ENCODE results near the gene DNM3. TPM values are rescaled to one million over a fixed set of nuclear protein-coding genes. Genes with fewer than 3 reads are reported as not detected.

DNM3 gene
- total and polyA plus RNA-seq, 2 donors (not counting 1 experiment from before 2014, with no cell fraction given), result 1.0 to 1.3 TPM

- no peak overlapping the region for H3K9ac ChIP-seq (ENCODE audit: low read length)
- no peaks in the 10 kb centered on the region for H3K27me3 ChIP-seq (replicated peaks in 1 of 4; ENCODE audit: control extremely low read depth in 1 of 4, control insufficient read depth in 3 of 4, insufficient read depth in 4 of 4, low read length in 3 of 4)
- H3K27ac Mint-ChIP-seq, result no peak overlapping the region
- no peaks in the 10 kb centered on the region for H3K4me1 ChIP-seq (ENCODE audit: control insufficient read depth in 2 of 2, insufficient read depth in 2 of 2, low read length in 2 of 2)
- no CpG with 5 or more reads among the region's 2 CpGs for WGBS (ENCODE audit: insufficient coverage)
- no peak overlapping the region for H3K4me3 ChIP-seq (ENCODE audit: control extremely low read depth in 1 of 5, extremely low read depth in 1 of 5, insufficient read depth in 1 of 5, low read depth in 2 of 5, low read length in 4 of 5)
- intact Hi-C loops (cut with micrococcal nuclease), result no loop called here
- H3K36me3 ChIP-seq (replicated peaks in 1 of 2; ENCODE audit: control extremely low read depth in 1 of 2, control insufficient read depth in 1 of 2, extremely low read depth in 1 of 2, insufficient read depth in 2 of 2, low read length in 1 of 2), result no peaks in the 10 kb centered on the region
- no peak overlapping the region for H3K4me2 ChIP-seq (replicated peaks; ENCODE audit: low read depth, low read length, poor library complexity, severe bottlenecking)
- CTCF ChIA-PET, result interaction anchor here (1.4 kb wide), 1 partner anchor 237 kb away, joined by 4 read pairs; no protein-coding TSS in a partner anchor
- H3K27ac ChIP-seq (ENCODE audit: low read length in 2 of 2), result no peak overlapping the region
- no peaks in the 10 kb centered on the region for H3K9me3 Mint-ChIP-seq (ENCODE audit: insufficient read depth)
- H3K4me1 Mint-ChIP-seq, result peaks cover 3% of the 10 kb centered on the region
- no peaks in the 10 kb centered on the region for H4K20me1 ChIP-seq (ENCODE audit: control insufficient read depth, insufficient read depth, low read length, poor library complexity, severe bottlenecking)
- H2AFZ ChIP-seq (ENCODE audit: insufficient read depth, low read depth, low read length, poor library complexity, severe bottlenecking), result no peak overlapping the region
- H3K79me2 ChIP-seq (ENCODE audit: control insufficient read depth, insufficient read depth, low read length), result no peaks in the 10 kb centered on the region
- no peak for DNase-seq
- ATAC-seq (ENCODE audit: low read depth), result no peak
- H3K4me3 Mint-ChIP-seq, result no peak overlapping the region
- POLR2A ChIA-PET, result interaction anchor here (0.6 kb wide), 1 partner anchor 218 kb away, joined by 3 read pairs; no protein-coding TSS in a partner anchor
- H3K9me3 ChIP-seq (ENCODE audit: control extremely low read depth in 1 of 3, control insufficient read depth in 2 of 3, insufficient read depth in 1 of 3, low read length in 2 of 3), result no peaks in the 10 kb centered on the region
- H3K27me3 Mint-ChIP-seq, result no peaks in the 10 kb centered on the region
- TF ChIP-seq EZH2 (IDR thresholded peaks at IDR 0.05; ENCODE audit: borderline replicate concordance, insufficient read depth, low read depth, low read length, poor library complexity, severe bottlenecking), result no peak
- no peak for TF ChIP-seq CTCF (IDR thresholded peaks at IDR 0.05)
Observed at GRCh38 chr1:172162236-172162635, 320.9 kb downstream of the DNM3 start.

GRCh38 chr1:172163498-172164215 is 322.4 kb downstream of the DNM3 start:
- Histone ChIP-seq H3K79me2 (ENCODE audit: control insufficient read depth, insufficient read depth, low read length) (no peaks in the 10 kb centered on the region), H2AFZ (ENCODE audit: insufficient read depth, low read depth, low read length, poor library complexity, severe bottlenecking) (no peak overlapping the region), H3K4me2 (replicated peaks; ENCODE audit: low read depth, low read length, poor library complexity, severe bottlenecking) (no peak overlapping the region), H3K27ac (ENCODE audit: low read length in 2 of 2) (no peak overlapping the region), H3K4me3 (ENCODE audit: control extremely low read depth in 1 of 5, extremely low read depth in 1 of 5, insufficient read depth in 1 of 5, low read depth in 2 of 5, low read length in 4 of 5) (no peak overlapping the region), H3K36me3 (replicated peaks in 1 of 2; ENCODE audit: control extremely low read depth in 1 of 2, control insufficient read depth in 1 of 2, extremely low read depth in 1 of 2, insufficient read depth in 2 of 2, low read length in 1 of 2) (no peaks in the 10 kb centered on the region), H4K20me1 (ENCODE audit: control insufficient read depth, insufficient read depth, low read length, poor library complexity, severe bottlenecking) (no peaks in the 10 kb centered on the region), H3K4me1 (ENCODE audit: control insufficient read depth in 2 of 2, insufficient read depth in 2 of 2, low read length in 2 of 2) (no peaks in the 10 kb centered on the region), H3K9ac (ENCODE audit: low read length) (no peak overlapping the region), H3K9me3 (ENCODE audit: control extremely low read depth in 1 of 3, control insufficient read depth in 2 of 3, insufficient read depth in 1 of 3, low read length in 2 of 3) (no peaks in the 10 kb centered on the region), H3K27me3 (replicated peaks in 1 of 4; ENCODE audit: control extremely low read depth in 1 of 4, control insufficient read depth in 3 of 4, insufficient read depth in 4 of 4, low read length in 3 of 4) (no peaks in the 10 kb centered on the region)
- no peak for TF ChIP-seq EZH2 (IDR thresholded peaks at IDR 0.05; ENCODE audit: borderline replicate concordance, insufficient read depth, low read depth, low read length, poor library complexity, severe bottlenecking)
- no peak for TF ChIP-seq CTCF (IDR thresholded peaks at IDR 0.05)
- Mint-ChIP-seq H3K4me3 (no peak overlapping the region), H3K4me1 (peaks cover 3% of the 10 kb centered on the region), H3K27me3 (no peaks in the 10 kb centered on the region), H3K27ac (no peak overlapping the region), H3K9me3 (ENCODE audit: insufficient read depth) (no peaks in the 10 kb centered on the region)
- intact Hi-C loops (cut with micrococcal nuclease), result no loop called here
- CTCF ChIA-PET, result interaction anchor here (0.9 to 1.4 kb wide), 2 partner anchors 236 kb away, joined by 3 to 4 read pairs; no protein-coding TSS in a partner anchor
- POLR2A ChIA-PET, result no interaction called here
- ATAC-seq (ENCODE audit: low read depth) (no peak), DNase-seq (no peak)
- WGBS (ENCODE audit: insufficient coverage), result no CpG with 5 or more reads among the region's 4 CpGs
